ENCODE results near the gene MAP4K4. TPM values are rescaled to one million over a fixed set of nuclear protein-coding genes. Genes with fewer than 3 reads are reported as not detected.

The MAP4K4 gene
- total and polyA plus RNA-seq, 5 donors from 2014 or later, result 6.7 to 179 (median 14.7) TPM

- H3K27ac ChIP-seq (ENCODE audit: insufficient read depth, low read length, poor library complexity, severe bottlenecking), result no peak overlapping the region
- no peak overlapping the region for H3K27ac Mint-ChIP-seq
- no peaks in the 10 kb centered on the region for H3K9me3 ChIP-seq (ENCODE audit: control insufficient read depth in 2 of 2, low read length in 2 of 2)
- DNase-seq (no peak), ATAC-seq (ENCODE audit: low read depth in 2 of 2) (no peak)
- no peaks in the 10 kb centered on the region for H3K27me3 ChIP-seq (ENCODE audit: control insufficient read depth, insufficient read depth, low read length)
- H3K4me3 ChIP-seq (ENCODE audit: low read depth, low read length), result no peak overlapping the region
- H3K36me3 ChIP-seq (ENCODE audit: control insufficient read depth, insufficient read depth, low read length), result peaks cover 3% of the 10 kb centered on the region
- no peaks in the 10 kb centered on the region for H3K27me3 Mint-ChIP-seq
- no peaks in the 10 kb centered on the region for H3K9me3 Mint-ChIP-seq
- H3K4me3 Mint-ChIP-seq, result no peak overlapping the region
- H3K4me1 Mint-ChIP-seq, result peaks cover 49 to 91% (median 72%) of the 10 kb centered on the region in 4 donors
- peaks cover 70% of the 10 kb centered on the region for H3K4me1 ChIP-seq (ENCODE audit: control insufficient read depth, insufficient read depth, low read length, poor library complexity, severe bottlenecking)
- peaks cover 7% of the 10 kb centered on the region for H3K36me3 Mint-ChIP-seq
Measured at GRCh38 chr2:101740555-101740964, 43.1 kb downstream of the MAP4K4 start.

DNA sequence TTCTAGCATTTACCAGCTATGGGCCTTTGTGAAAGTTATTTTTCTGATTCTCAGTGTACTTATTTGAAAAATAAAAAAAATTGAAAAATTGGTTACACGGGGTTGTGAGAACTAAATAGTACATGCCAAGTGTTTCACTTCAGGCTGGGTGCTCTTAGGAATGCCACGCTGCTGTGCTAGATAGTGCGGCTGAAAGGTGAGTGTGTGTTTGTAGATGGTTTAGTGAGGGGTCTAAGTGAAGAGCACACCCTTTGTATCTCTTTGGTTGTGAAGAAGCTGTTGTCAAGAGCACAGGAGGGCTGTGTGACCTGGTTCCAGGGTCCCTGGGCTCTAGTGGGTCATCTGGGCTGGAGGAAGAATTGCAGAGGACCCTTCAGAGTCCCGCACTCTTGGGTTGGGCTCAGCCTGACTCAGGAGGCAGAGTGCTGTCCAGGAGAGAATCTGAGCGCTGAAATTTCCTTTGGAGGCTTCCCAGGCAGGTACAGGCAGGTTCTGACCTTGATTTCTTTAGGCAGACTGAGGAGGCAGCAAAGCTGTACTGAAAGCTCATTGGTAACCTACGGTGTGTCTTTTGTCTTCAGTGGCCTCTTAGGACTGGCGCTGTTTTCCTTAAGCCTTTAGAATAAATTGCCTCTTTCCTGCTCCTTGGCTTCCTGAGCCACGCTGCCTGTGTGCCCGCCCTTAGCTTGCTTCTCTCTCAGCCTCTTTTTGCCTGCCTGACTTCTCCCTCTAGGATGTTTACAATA is 44.4 kb downstream of the MAP4K4 start:
- Mint-ChIP-seq H3K27me3 (no peaks in the 10 kb centered on the region), H3K9me3 (no peaks in the 10 kb centered on the region), H3K4me1 (peaks cover 44 to 91% (median 71%) of the 10 kb centered on the region in 4 donors), H3K27ac (peak overlapping the region; percentile 26 to 91 (median 73)), H3K4me3 (peak overlapping the region; percentile 16 to 60 (median 28)), H3K36me3 (peaks cover 7% of the 10 kb centered on the region)
- ATAC-seq (ENCODE audit: low read depth in 2 of 2), result no peak
- peaks cover 3% of the 10 kb centered on the region for H3K36me3 ChIP-seq (ENCODE audit: control insufficient read depth, insufficient read depth, low read length)
- DNase-seq, result no peak
- peak overlapping the region; percentile 28 for H3K27ac ChIP-seq (ENCODE audit: insufficient read depth, low read length, poor library complexity, severe bottlenecking)
- no peaks in the 10 kb centered on the region for H3K27me3 ChIP-seq (ENCODE audit: control insufficient read depth, insufficient read depth, low read length)
- H3K4me1 ChIP-seq (ENCODE audit: control insufficient read depth, insufficient read depth, low read length, poor library complexity, severe bottlenecking), result peaks cover 64% of the 10 kb centered on the region
- no peaks in the 10 kb centered on the region for H3K9me3 ChIP-seq (ENCODE audit: control insufficient read depth in 2 of 2, low read length in 2 of 2)
- H3K4me3 ChIP-seq (ENCODE audit: low read depth, low read length), result peak overlapping the region; percentile 22

DNA sequence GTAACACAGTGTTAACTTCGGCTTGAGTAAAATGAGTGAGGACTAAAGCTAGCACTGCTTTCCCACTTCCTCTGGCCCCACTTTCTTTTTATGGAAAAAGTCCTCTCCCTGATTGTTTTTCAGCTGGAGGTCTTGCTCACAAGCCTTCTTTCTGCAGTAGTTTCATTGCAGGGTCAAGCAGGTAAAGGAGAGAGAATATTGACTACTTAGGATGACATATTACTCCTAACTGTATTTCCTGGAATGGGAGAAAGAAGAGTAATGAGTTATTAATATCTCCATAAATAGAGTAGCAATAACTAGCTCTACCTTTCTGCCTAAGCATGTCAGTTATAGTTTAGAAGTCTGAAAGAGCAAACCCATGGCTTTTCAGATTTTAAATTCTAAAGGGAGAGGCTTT is 45.0 kb downstream of the MAP4K4 start:
- H3K9me3 ChIP-seq (ENCODE audit: control insufficient read depth in 2 of 2, low read length in 2 of 2), result no peaks in the 10 kb centered on the region
- Mint-ChIP-seq H3K27me3 (no peaks in the 10 kb centered on the region), H3K4me3 (peak overlapping the region; percentile 16 to 60 (median 28)), H3K27ac (peak overlapping the region; percentile 17 to 91 (median 73)), H3K36me3 (peaks cover 11% of the 10 kb centered on the region), H3K4me1 (peaks cover 49 to 92% (median 71%) of the 10 kb centered on the region in 4 donors), H3K9me3 (no peaks in the 10 kb centered on the region)
- no peaks in the 10 kb centered on the region for H3K27me3 ChIP-seq (ENCODE audit: control insufficient read depth, insufficient read depth, low read length)
- DNase-seq, result no peak
- H3K36me3 ChIP-seq (ENCODE audit: control insufficient read depth, insufficient read depth, low read length), result peaks cover 3% of the 10 kb centered on the region
- ATAC-seq (ENCODE audit: low read depth in 2 of 2), result no peak
- H3K4me3 ChIP-seq (ENCODE audit: low read depth, low read length), result peak overlapping the region; percentile 22
- peak overlapping the region; percentile 28 for H3K27ac ChIP-seq (ENCODE audit: insufficient read depth, low read length, poor library complexity, severe bottlenecking)
- H3K4me1 ChIP-seq (ENCODE audit: control insufficient read depth, insufficient read depth, low read length, poor library complexity, severe bottlenecking), result peaks cover 63% of the 10 kb centered on the region

DNA sequence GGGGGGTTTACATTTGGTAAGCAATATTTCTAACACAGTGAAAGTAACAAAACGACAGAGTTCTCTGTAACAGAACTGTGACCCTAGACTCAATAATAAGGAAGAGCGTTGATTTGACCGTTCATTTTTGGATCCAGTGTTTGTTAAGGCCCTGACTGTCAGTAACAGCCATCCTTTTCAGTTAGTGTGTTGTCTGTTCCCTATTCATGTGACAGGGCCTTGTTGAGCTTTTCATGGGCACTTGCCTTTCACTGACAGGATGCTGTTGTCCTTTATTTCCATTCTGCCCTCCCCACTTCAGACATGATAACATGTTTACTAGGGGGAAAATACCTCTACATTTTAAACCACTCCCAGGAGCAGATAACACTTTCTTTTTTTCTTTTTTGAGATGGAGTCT is 45.8 kb downstream of the MAP4K4 start:
- Histone ChIP-seq H3K27ac (ENCODE audit: insufficient read depth, low read length, poor library complexity, severe bottlenecking) (peak overlapping the region; percentile 28), H3K27me3 (ENCODE audit: control insufficient read depth, insufficient read depth, low read length) (no peaks in the 10 kb centered on the region), H3K9me3 (ENCODE audit: control insufficient read depth in 2 of 2, low read length in 2 of 2) (no peaks in the 10 kb centered on the region), H3K4me1 (ENCODE audit: control insufficient read depth, insufficient read depth, low read length, poor library complexity, severe bottlenecking) (peaks cover 59% of the 10 kb centered on the region), H3K4me3 (ENCODE audit: low read depth, low read length) (no peak overlapping the region), H3K36me3 (ENCODE audit: control insufficient read depth, insufficient read depth, low read length) (peaks cover 3% of the 10 kb centered on the region)
- Mint-ChIP-seq H3K9me3 (no peaks in the 10 kb centered on the region), H3K36me3 (peaks cover 13% of the 10 kb centered on the region), H3K27ac (peak overlapping the region; percentile 8 to 92 (median 73)), H3K4me3 (peak overlapping the region in 3 of 4 donors; percentile 31 to 59 (median 31)), H3K27me3 (no peaks in the 10 kb centered on the region), H3K4me1 (peaks cover 49 to 92% (median 67%) of the 10 kb centered on the region in 4 donors)
- DNase-seq (no peak), ATAC-seq (ENCODE audit: low read depth in 2 of 2) (no peak)

DNA sequence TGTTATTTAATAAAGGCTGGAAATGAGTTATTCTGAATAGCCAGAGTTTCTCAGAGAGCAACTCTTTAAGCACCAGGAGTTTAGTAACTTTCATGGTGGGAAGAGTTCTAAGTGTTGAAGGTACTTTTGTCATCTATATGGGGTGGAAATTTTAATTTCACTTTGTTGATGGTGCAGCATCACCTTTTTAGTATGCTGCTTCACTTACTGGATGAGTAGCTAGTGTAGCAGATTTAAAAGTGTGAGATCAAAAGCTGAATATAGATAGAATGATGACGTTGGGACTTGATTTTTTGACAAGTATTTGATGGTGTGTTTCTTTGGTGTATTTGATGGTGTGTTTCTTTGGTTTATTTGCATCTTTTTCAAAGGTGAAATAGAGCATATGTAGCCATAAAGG is 47.3 kb downstream of the MAP4K4 start:
- H3K4me3 ChIP-seq (ENCODE audit: low read depth, low read length), result no peak overlapping the region
- H3K4me1 ChIP-seq (ENCODE audit: control insufficient read depth, insufficient read depth, low read length, poor library complexity, severe bottlenecking), result peaks cover 46% of the 10 kb centered on the region
- DNase-seq, result no peak
- peaks cover 3% of the 10 kb centered on the region for H3K36me3 ChIP-seq (ENCODE audit: control insufficient read depth, insufficient read depth, low read length)
- Mint-ChIP-seq H3K4me3 (peak overlapping the region in 3 of 4 donors; percentile 27 to 67 (median 44)), H3K27me3 (no peaks in the 10 kb centered on the region), H3K9me3 (no peaks in the 10 kb centered on the region), H3K36me3 (peaks cover 15% of the 10 kb centered on the region), H3K4me1 (peaks cover 42 to 80% (median 60%) of the 10 kb centered on the region in 4 donors), H3K27ac (peak overlapping the region in 2 of 3 donors; percentile 3 to 73)
- H3K27ac ChIP-seq (ENCODE audit: insufficient read depth, low read length, poor library complexity, severe bottlenecking), result no peak overlapping the region
- ATAC-seq (ENCODE audit: low read depth in 2 of 2), result no peak
- H3K9me3 ChIP-seq (ENCODE audit: control insufficient read depth in 2 of 2, low read length in 2 of 2), result no peaks in the 10 kb centered on the region
- H3K27me3 ChIP-seq (ENCODE audit: control insufficient read depth, insufficient read depth, low read length), result no peaks in the 10 kb centered on the region

- no peak for ATAC-seq (ENCODE audit: low read depth in 2 of 2)
- Histone ChIP-seq H3K36me3 (ENCODE audit: control insufficient read depth, insufficient read depth, low read length) (peaks cover 3% of the 10 kb centered on the region), H3K27ac (ENCODE audit: insufficient read depth, low read length, poor library complexity, severe bottlenecking) (no peak overlapping the region), H3K4me1 (ENCODE audit: control insufficient read depth, insufficient read depth, low read length, poor library complexity, severe bottlenecking) (peaks cover 46% of the 10 kb centered on the region), H3K9me3 (ENCODE audit: control insufficient read depth in 2 of 2, low read length in 2 of 2) (no peaks in the 10 kb centered on the region), H3K27me3 (ENCODE audit: control insufficient read depth, insufficient read depth, low read length) (no peaks in the 10 kb centered on the region), H3K4me3 (ENCODE audit: low read depth, low read length) (peak overlapping the region; percentile 41)
- Mint-ChIP-seq H3K9me3 (peaks cover 0 to 2% (median 0%) of the 10 kb centered on the region in 7 donors), H3K36me3 (peaks cover 15% of the 10 kb centered on the region), H3K27ac (peak overlapping the region in 2 of 3 donors; percentile 55 to 62), H3K27me3 (no peaks in the 10 kb centered on the region), H3K4me3 (peak overlapping the region; percentile 3 to 62 (median 34)), H3K4me1 (peaks cover 45 to 78% (median 58%) of the 10 kb centered on the region in 4 donors)
- no peak for DNase-seq
Measured at GRCh38 chr2:101745711-101746694, 48.5 kb downstream of the MAP4K4 start.

- peaks cover 38% of the 10 kb centered on the region for H3K4me1 ChIP-seq (ENCODE audit: control insufficient read depth, insufficient read depth, low read length, poor library complexity, severe bottlenecking)
- Mint-ChIP-seq H3K9me3 (peaks cover 0 to 3% (median 0%) of the 10 kb centered on the region in 7 donors), H3K4me1 (peaks cover 56 to 80% (median 68%) of the 10 kb centered on the region in 4 donors), H3K36me3 (peaks cover 15% of the 10 kb centered on the region), H3K4me3 (no peak overlapping the region), H3K27me3 (no peaks in the 10 kb centered on the region), H3K27ac (peak overlapping the region in 1 of 3 donors; percentile 37)
- no peak overlapping the region for H3K4me3 ChIP-seq (ENCODE audit: low read depth, low read length)
- no peaks in the 10 kb centered on the region for H3K27me3 ChIP-seq (ENCODE audit: control insufficient read depth, insufficient read depth, low read length)
- no peaks in the 10 kb centered on the region for H3K9me3 ChIP-seq (ENCODE audit: control insufficient read depth in 2 of 2, low read length in 2 of 2)
- no peak overlapping the region for H3K27ac ChIP-seq (ENCODE audit: insufficient read depth, low read length, poor library complexity, severe bottlenecking)
- peaks cover 3% of the 10 kb centered on the region for H3K36me3 ChIP-seq (ENCODE audit: control insufficient read depth, insufficient read depth, low read length)
- ATAC-seq (ENCODE audit: low read depth in 2 of 2) (no peak), DNase-seq (no peak)
Measured at GRCh38 chr2:101748000-101748399, 50.5 kb downstream of the MAP4K4 start.

All from CD4-positive, CD25-positive, alpha-beta regulatory T cell (primary cell).